Esophagus (tissue), 2 donors: ENCODE measurements around the gene MAP3K20. TPM values are rescaled to one million over a fixed set of nuclear protein-coding genes. Genes with fewer than 3 reads are reported as not detected.
A peak's percentile ranks its signal among the peaks of the same experiment; 100 is the strongest.
"Not testable (repeated sequence)": the region's sequence is repeated elsewhere in the genome, so short reads cannot be mapped to it uniquely, and the experiment has no call there.

Experiments
- H3K27ac ChIP-seq, 2 donors: one replicate each; pipeline ENCODE4 v1.5.1; 2013; ENCODE audit warnings: low read depth in 2 of 2, mild to moderate bottlenecking in 2 of 2, inconsistent platforms in 1 of 2, low read length in 1 of 2, moderate library complexity in 1 of 2
- H3K27me3 ChIP-seq, 2 donors: one replicate each; pipeline ENCODE4 v1.6.1; 2013; ENCODE audit warnings: low read length in 2 of 2, control low read depth in 1 of 2, mild to moderate bottlenecking in 1 of 2; ENCODE audit not compliant: insufficient read depth in 2 of 2, control insufficient read depth in 1 of 2
- H3K36me3 ChIP-seq, 2 donors: one replicate each; pipeline ENCODE4 v1.6.1; 2013; ENCODE audit warnings: low read length in 1 of 2; ENCODE audit not compliant: control insufficient read depth in 2 of 2, insufficient read depth in 2 of 2
- H3K4me1 ChIP-seq, 2 donors: one replicate each; pipeline ENCODE4 v1.6.1; 2013; ENCODE audit warnings: low read length in 1 of 2; ENCODE audit not compliant: control insufficient read depth in 2 of 2, insufficient read depth in 2 of 2
- H3K4me3 ChIP-seq, 2 donors: one replicate each; pipeline ENCODE4 v1.5.1; 2013; ENCODE audit warnings: low read length in 2 of 2, mild to moderate bottlenecking in 2 of 2, low read depth in 1 of 2, moderate library complexity in 1 of 2
- H3K9me3 ChIP-seq, 2 donors: one replicate each; pipeline ENCODE4 v1.6.1; 2013; ENCODE audit warnings: mild to moderate bottlenecking in 2 of 2, low read depth in 1 of 2, low read length in 1 of 2, moderate library complexity in 1 of 2; ENCODE audit not compliant: control insufficient read depth in 2 of 2, insufficient read depth in 1 of 2
- WGBS, 2 donors: extraction: QIAGEN DNeasy Blood & Tissue Kit; methylation state at CpG; one replicate each; pipeline ENCODE4 v1.1.7; 2013; 5-methylcytosine and 5-hydroxymethylcytosine counted together
- polyA plus RNA-seq, 2 donors: library from polyadenylated mRNA; stranded (reverse); fragments of 200-250 nt; gene quantifications; one replicate each; pipeline ENCODE4 v1.2.3, GENCODE V29; 2013
- donor health status: healthy with polysubstance abuse.
- donor health status: Bipolar disorder and iron deficiency.

Gene MAP3K20
- polyA plus RNA-seq, 2 donors = 5.0 to 13.3 TPM

GRCh38 chr2:173161040-173161439 is 85.4 kb downstream of the MAP3K20 start:
- Histone ChIP-seq H3K27ac (peak overlapping the region in 1 of 2 donors; percentile 8), H3K27me3 (no peaks in the 10 kb centered on the region), H3K4me3 (no peak overlapping the region), H3K9me3 (no peaks in the 10 kb centered on the region), H3K4me1 (peaks cover 0 to 3% of the 10 kb centered on the region in 2 donors), H3K36me3 (no peaks in the 10 kb centered on the region)
- 52 to 67% methylated on average over 4 of the region's 4 CpGs for WGBS, 2 donors

- 84 to 85% methylated on average over 6 of the region's 6 CpGs for WGBS, 2 donors
- H3K27ac ChIP-seq = no peak overlapping the region
Observed at GRCh38 chr2:173161507-173161906, 85.9 kb downstream of the MAP3K20 start.

GRCh38 chr2:173163357-173163756 is 87.7 kb downstream of the MAP3K20 start:
- H3K4me3 ChIP-seq, H3K36me3 ChIP-seq, H3K4me1 ChIP-seq, H3K9me3 ChIP-seq, H3K27me3 ChIP-seq, H3K27ac ChIP-seq: not testable (repeated sequence)
- WGBS, 2 donors = 90 to 100% methylated on average over 1 of the region's 1 CpG

More at GRCh38 chr2:173161507-173161906, 85.9 kb downstream of the MAP3K20 start:
- no peaks in the 10 kb centered on the region for H3K27me3 ChIP-seq
- no peaks in the 10 kb centered on the region for H3K9me3 ChIP-seq
- peaks cover 0 to 3% of the 10 kb centered on the region in 2 donors for H3K4me1 ChIP-seq
- H3K4me3 ChIP-seq = no peak overlapping the region
- H3K36me3 ChIP-seq = no peaks in the 10 kb centered on the region

- whole genome bisulfite sequencing, 2 donors = 43 to 53% methylated on average over 1 of the region's 1 CpG
- Histone ChIP-seq H3K36me3 (no peaks in the 10 kb centered on the region), H3K4me1 (peaks cover 0 to 3% of the 10 kb centered on the region in 2 donors), H3K9me3 (no peaks in the 10 kb centered on the region), H3K27ac (no peak overlapping the region), H3K4me3 (no peak overlapping the region), H3K27me3 (no peaks in the 10 kb centered on the region)
Observed at GRCh38 chr2:173164396-173164795, 88.8 kb downstream of the MAP3K20 start.

GRCh38 chr2:173165443-173166238 is 90.0 kb downstream of the MAP3K20 start:
- Histone ChIP-seq H3K4me1 (peaks cover 0 to 2% of the 10 kb centered on the region in 2 donors), H3K27ac (no peak overlapping the region), H3K9me3 (no peaks in the 10 kb centered on the region), H3K36me3 (no peaks in the 10 kb centered on the region), H3K27me3 (no peaks in the 10 kb centered on the region), H3K4me3 (no peak overlapping the region)
- WGBS, 2 donors = 82 to 85% methylated on average over 5 of the region's 5 CpGs

- Histone ChIP-seq H3K9me3 (no peaks in the 10 kb centered on the region), H3K4me3 (no peak overlapping the region), H3K4me1 (no peaks in the 10 kb centered on the region), H3K36me3 (no peaks in the 10 kb centered on the region), H3K27me3 (no peaks in the 10 kb centered on the region), H3K27ac (no peak overlapping the region)
- WGBS, 2 donors = 52 to 82% methylated on average over 1 of the region's 1 CpG
Observed at GRCh38 chr2:173171321-173171720, 95.7 kb downstream of the MAP3K20 start.

- H3K27me3 ChIP-seq = no peaks in the 10 kb centered on the region
Observed at GRCh38 chr2:173171924-173172643, 96.4 kb downstream of the MAP3K20 start.

GRCh38 chr2:173174339-173174738 is 98.7 kb downstream of the MAP3K20 start:
- not testable (repeated sequence) for H3K27me3 ChIP-seq, H3K36me3 ChIP-seq, H3K4me1 ChIP-seq, H3K9me3 ChIP-seq, H3K4me3 ChIP-seq, H3K27ac ChIP-seq
- WGBS, 2 donors = 95 to 97% methylated on average over 3 of the region's 3 CpGs

More at GRCh38 chr2:173171924-173172643, 96.4 kb downstream of the MAP3K20 start:
- H3K4me3 ChIP-seq = no peak overlapping the region
- H3K36me3 ChIP-seq = no peaks in the 10 kb centered on the region
- no peaks in the 10 kb centered on the region for H3K9me3 ChIP-seq
- 87 to 89% methylated on average over 1 of the region's 1 CpG for WGBS, 2 donors
- H3K27ac ChIP-seq = no peak overlapping the region
- H3K4me1 ChIP-seq = no peaks in the 10 kb centered on the region

- H3K4me3 ChIP-seq = no peak overlapping the region
Observed at GRCh38 chr2:173175222-173175621, 99.6 kb downstream of the MAP3K20 start.

More at GRCh38 chr2:173175222-173175621, 99.6 kb downstream of the MAP3K20 start:
- H3K27me3 ChIP-seq = no peaks in the 10 kb centered on the region
- no peak overlapping the region for H3K27ac ChIP-seq
- WGBS, 2 donors = 54 to 57% methylated on average over 3 of the region's 3 CpGs
- no peaks in the 10 kb centered on the region for H3K36me3 ChIP-seq
- no peaks in the 10 kb centered on the region for H3K4me1 ChIP-seq
- H3K9me3 ChIP-seq = no peaks in the 10 kb centered on the region
